C4-2B (cell line): Measurements from ENCODE around the gene NCAM2.

Experiments
- H3K27ac ChIP-seq: fragments of 450-650 bp; 2 replicates; pipeline ENCODE4 v1.5.1; 2017
- ZFX ChIP-seq: fragments of 450-650 bp; IDR thresholded peaks from 2 replicates; pipeline ENCODE4 v1.6.1; 2017
- TF ChIP-seq, protein P1 (sequence below): fragments of 450-650 bp; conservative IDR thresholded peaks from 2 replicates; pipeline ENCODE4 v1.5.1; 2017; ENCODE audit warnings: mild to moderate bottlenecking

Gene NCAM2

DNA sequence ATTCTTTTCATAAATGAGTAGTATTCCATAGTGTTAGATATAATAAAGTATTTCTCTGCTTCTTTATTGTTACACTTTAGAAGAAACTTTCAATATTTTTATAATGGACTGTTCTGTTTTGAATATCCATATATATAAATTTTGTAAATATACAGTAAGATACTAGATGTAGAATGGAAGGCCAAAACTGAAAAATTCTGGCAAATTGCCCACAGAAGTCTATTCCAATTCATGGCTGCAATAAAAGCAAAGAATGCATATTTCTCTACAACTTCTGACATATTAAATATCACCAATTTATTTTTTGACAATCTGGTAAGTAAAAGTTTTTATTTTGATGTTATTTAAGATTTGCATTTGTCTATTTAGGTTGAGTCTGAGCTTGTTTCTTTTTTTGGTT lies 532.5 kb downstream of the NCAM2 start:
- no peak for TF ChIP-seq ZFX
- TF ChIP-seq, protein P1, sequence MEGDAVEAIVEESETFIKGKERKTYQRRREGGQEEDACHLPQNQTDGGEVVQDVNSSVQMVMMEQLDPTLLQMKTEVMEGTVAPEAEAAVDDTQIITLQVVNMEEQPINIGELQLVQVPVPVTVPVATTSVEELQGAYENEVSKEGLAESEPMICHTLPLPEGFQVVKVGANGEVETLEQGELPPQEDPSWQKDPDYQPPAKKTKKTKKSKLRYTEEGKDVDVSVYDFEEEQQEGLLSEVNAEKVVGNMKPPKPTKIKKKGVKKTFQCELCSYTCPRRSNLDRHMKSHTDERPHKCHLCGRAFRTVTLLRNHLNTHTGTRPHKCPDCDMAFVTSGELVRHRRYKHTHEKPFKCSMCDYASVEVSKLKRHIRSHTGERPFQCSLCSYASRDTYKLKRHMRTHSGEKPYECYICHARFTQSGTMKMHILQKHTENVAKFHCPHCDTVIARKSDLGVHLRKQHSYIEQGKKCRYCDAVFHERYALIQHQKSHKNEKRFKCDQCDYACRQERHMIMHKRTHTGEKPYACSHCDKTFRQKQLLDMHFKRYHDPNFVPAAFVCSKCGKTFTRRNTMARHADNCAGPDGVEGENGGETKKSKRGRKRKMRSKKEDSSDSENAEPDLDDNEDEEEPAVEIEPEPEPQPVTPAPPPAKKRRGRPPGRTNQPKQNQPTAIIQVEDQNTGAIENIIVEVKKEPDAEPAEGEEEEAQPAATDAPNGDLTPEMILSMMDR = no peak

DNA sequence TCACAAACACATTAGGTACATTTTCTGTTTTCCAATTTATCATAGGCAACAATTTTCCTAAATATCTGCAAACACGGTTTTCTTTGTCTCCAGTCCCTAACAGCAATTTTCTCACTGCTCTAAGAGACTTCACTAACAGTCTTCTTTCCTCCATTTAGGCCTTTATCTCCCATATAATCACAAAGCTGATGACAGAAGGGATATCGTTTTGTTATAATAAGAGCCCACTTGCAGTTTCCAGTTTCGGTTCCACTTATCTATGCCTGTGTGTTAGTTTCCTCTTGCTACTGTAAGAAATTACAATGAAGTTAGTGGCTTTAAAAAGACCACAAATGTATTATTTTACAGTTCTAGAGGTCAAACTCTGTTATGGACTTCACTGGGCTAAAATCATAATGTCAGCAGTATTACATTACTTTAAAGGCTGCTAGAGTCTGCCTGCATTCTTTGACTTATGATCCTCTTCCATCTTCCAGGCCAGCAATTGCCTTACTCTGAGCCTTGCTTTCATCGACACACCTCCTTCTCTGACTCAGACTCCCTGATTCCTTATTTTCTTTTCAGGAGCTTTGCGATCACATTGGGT lies 549.3 kb downstream of the NCAM2 start:
- TF ChIP-seq ZFX = no peak
- TF ChIP-seq, protein P1 = no peak
- H3K27ac ChIP-seq = no peak overlapping the region

More for the DNA sequence above, 532.5 kb downstream of the NCAM2 start:
- no peak overlapping the region for H3K27ac ChIP-seq

DNA sequence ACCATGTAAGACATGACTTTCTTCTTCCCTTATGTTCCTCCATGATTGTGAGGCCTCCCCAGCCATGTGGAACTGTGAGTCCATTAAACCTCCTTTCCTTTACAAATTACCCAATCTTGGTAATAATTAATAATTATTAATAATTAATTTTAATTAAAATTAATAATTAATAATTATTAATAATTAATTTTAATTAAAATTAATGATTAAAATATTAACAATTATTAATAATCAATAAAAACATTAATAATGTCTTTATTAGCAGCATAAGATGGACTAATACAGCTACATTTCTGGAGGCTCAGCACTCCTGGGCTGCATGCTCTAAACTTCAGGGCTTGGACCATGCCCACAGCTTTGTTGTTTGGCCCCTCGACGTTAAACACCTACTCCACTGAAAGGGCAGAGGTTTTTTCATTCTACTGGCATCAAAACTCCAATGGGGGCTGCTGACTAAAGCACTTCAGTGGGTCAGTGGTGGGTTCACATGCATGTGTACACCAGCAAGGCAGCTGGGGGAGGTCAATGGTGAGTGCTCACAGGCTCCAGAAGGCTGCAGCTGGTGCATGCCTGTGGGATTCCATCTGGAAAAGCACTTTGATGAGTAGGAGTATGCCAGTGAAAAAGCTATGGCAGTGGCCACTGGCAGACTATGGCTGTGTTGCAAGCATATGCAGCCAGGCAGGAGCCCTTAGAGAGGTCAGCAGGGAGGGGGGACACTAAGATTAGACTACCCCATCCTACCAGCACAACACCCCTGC lies 561.3 kb downstream of the NCAM2 start:
- TF ChIP-seq ZFX = no peak
- TF ChIP-seq, protein P1 = no peak
- H3K27ac ChIP-seq = no peak overlapping the region
